Hindlimb muscle (tissue), 1 donor: ENCODE data around the gene FTHL17. TPM values are rescaled to one million over a fixed set of nuclear protein-coding genes. Genes with fewer than 3 reads are reported as not detected.

ENCODE experiments used
- DNase-seq: peaks from one replicate; pipeline ENCODE4 v3.0.0-alpha.2; 2013
- polyA plus RNA-seq: library from polyadenylated mRNA; unstranded; fragments of 120-200 nt; gene quantifications from one replicate; pipeline ENCODE4 v1.2.1, GENCODE V29; 2013; ENCODE audit not compliant: insufficient read length

Gene FTHL17
- polyA plus RNA-seq, 1 donor: not detected

GRCh38 chrX:31038575-31039326, 33.1 kb downstream of the FTHL17 start:
- peak; percentile 50 for DNase-seq

GRCh38 chrX:31036895-31037294, 34.9 kb downstream of the FTHL17 start:
- DNase-seq: no peak

GRCh38 chrX:31027351-31027750, 44.5 kb downstream of the FTHL17 start:
- no peak for DNase-seq

GRCh38 chrX:31024866-31025265, 47.0 kb downstream of the FTHL17 start:
- no peak for DNase-seq

GRCh38 chrX:31021537-31021936, 50.3 kb downstream of the FTHL17 start:
- DNase-seq: peak; percentile 54

Other genes starting within 250 kb of the FTHL17 start
- gene TAB3, start 182.8 kb downstream of the FTHL17 start, polyA plus RNA-seq: 12.9 TPM